ENCODE measurements around the gene CIZ1.
A peak's percentile ranks its signal among the peaks of the same experiment; 100 is the strongest.

The CIZ1 gene

DNA sequence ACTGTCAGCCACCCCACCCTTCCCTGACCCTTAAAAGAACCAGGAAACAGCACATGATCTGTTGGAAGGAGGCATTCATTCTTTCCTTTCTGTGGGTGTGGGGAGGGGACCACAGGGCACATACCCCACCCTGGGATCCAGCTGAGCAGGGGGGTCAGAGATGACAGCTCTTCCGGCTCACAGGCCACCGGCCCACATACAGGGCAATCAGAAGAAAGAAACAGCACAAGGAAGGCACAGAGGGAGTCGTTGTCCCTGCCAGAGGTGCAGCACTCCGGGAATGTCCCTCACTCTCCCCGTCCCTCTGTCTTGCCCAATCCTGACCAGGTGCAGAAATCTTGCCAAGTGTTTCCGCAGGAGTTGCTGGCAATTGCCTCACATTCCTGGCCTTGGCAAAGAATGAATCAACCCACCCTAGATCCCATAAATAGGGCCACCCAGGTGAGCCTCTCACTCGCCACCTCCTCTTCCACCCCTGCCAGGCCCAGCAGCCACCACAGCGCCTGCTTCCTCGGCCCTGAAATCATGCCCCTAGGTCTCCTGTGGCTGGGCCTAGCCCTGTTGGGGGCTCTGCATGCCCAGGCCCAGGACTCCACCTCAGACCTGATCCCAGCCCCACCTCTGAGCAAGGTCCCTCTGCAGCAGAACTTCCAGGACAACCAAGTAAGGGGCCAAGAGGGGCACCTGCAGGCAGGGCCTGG, 42.2 kb downstream of the CIZ1 start, which contains the start of gene LCN2:
LCN2 (plus strand) TSS at position 453 of the 701 bp plus-strand sequence; CDS start at position 526, 73 bp downstream.
- no peak within 1 kb of the TSS for H2AFZ ChIP-seq (ENCODE audit: low read depth, low read length)
- DNase-seq = no peak
- no peaks in the 10 kb centered on the region for H3K36me3 ChIP-seq (ENCODE audit: control insufficient read depth in 1 of 2, insufficient read depth in 2 of 2, low read depth in 1 of 2, low read length in 2 of 2)
- no peak within 1 kb of the TSS for H2BK12ac ChIP-seq (ENCODE audit: low read length in 2 of 2)
- peaks cover 0 to 25% of the 10 kb centered on the region in 2 experiments for H3K27me3 ChIP-seq (ENCODE audit: control insufficient read depth in 1 of 2, insufficient read depth in 1 of 2, low read length in 2 of 2)
- H3K79me1 ChIP-seq (replicated peaks; ENCODE audit: low read length, poor library complexity, severe bottlenecking) = no peaks in the 10 kb centered on the region
- no peak within 1 kb of the TSS for H3K9ac ChIP-seq (ENCODE audit: low read length)
- no peak within 1 kb of the TSS for H2AK5ac ChIP-seq (ENCODE audit: low read length, severe bottlenecking)
- H3K18ac ChIP-seq (ENCODE audit: low read depth in 1 of 2, low read length in 2 of 2) = no peak within 1 kb of the TSS
- no peak within 1 kb of the TSS for H2BK5ac ChIP-seq (ENCODE audit: low read depth, low read length, poor library complexity, severe bottlenecking)
- H4K8ac ChIP-seq (ENCODE audit: low read length) = no peak within 1 kb of the TSS
- WGBS = 88% methylated on average over 9 of the region's 9 CpGs
- H3K4me1 ChIP-seq (ENCODE audit: control insufficient read depth, insufficient read depth, low read depth, low read length) = peaks cover 8% of the 10 kb centered on the region
- H3K9me3 ChIP-seq (ENCODE audit: control insufficient read depth, low read length) = no peaks in the 10 kb centered on the region
- no peak within 1 kb of the TSS for H3K4ac ChIP-seq (ENCODE audit: low read depth in 1 of 2, low read length in 2 of 2)
- no peak within 1 kb of the TSS for H3K23ac ChIP-seq (ENCODE audit: low read length in 2 of 2)
- H4K91ac ChIP-seq (ENCODE audit: low read length) = no peak within 1 kb of the TSS
- H3K4me3 ChIP-seq (ENCODE audit: insufficient read depth in 1 of 2, low read depth in 1 of 2, low read length in 2 of 2) = no peak within 1 kb of the TSS
- H3K4me2 ChIP-seq (ENCODE audit: low read length, poor library complexity, severe bottlenecking) = no peak within 1 kb of the TSS
- H3K14ac ChIP-seq (ENCODE audit: low read length in 2 of 2) = no peak within 1 kb of the TSS
- H2BK15ac ChIP-seq (ENCODE audit: low read depth, poor library complexity, severe bottlenecking) = peak within 1 kb of the TSS; percentile 12
- H2BK120ac ChIP-seq (ENCODE audit: low read depth, low read length) = no peak within 1 kb of the TSS
- H3K27ac ChIP-seq (ENCODE audit: low read length, poor library complexity, severe bottlenecking) = no peak within 1 kb of the TSS

DNA sequence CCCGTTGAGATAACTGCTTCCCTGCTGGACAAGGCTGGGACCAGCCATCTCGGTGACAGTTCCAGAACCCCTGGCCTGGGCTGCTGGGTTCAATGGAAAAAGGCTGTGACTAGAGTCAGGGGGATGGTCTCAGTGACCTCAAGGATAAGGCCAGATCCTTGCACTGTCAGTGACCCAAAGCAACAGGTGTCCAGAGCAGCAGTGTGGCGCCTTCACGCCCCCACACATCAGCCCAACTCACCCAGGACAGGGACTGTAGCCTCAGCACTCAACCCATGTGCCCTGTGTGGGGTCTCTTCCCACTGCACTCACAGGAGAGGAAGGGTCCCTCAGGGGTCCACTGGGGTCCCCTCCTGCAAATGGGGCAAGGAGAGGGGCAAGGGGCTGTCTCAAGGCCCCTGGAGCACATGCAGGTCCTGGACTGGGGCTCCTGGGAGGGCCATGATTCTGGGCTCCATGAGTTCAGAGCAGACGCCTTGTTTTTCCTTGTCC, 42.8 kb downstream of the CIZ1 start:
- 100% methylated on average over 4 of the region's 5 CpGs for WGBS

DNA sequence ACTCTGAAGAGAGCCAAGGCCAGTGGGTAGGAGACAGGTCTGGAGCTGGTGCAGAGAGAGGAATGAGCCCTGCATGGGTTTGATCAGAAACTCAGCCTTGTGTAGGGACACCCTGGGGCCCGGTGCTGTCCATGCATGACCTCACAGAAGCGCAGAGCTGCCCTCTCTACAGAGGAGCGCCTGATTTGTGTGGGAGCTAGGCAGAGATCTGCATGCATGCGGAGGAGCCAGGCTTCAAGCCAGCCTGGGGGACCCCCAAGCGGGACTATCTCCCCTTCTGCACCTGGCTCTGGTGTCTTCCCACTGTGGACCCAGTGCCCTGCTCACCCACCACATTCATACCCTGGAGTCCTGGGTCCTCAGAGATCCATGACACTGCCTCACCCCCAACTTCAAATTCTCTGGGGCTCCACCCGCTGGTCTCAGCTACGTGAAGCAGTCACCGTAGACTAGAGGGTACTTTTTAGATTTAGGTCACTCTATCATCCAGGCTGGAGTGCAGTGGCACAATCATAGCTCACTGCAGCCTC, 44.7 kb downstream of the CIZ1 start:
- no peak overlapping the region for H3K4me2 ChIP-seq (ENCODE audit: low read length, poor library complexity, severe bottlenecking)
- no peak overlapping the region for H4K8ac ChIP-seq (ENCODE audit: low read length)
- peaks cover 0 to 25% of the 10 kb centered on the region in 2 experiments for H3K27me3 ChIP-seq (ENCODE audit: control insufficient read depth in 1 of 2, insufficient read depth in 1 of 2, low read length in 2 of 2)
- H3K36me3 ChIP-seq (ENCODE audit: control insufficient read depth in 1 of 2, insufficient read depth in 2 of 2, low read depth in 1 of 2, low read length in 2 of 2) = no peaks in the 10 kb centered on the region
- H3K4me3 ChIP-seq (ENCODE audit: insufficient read depth in 1 of 2, low read depth in 1 of 2, low read length in 2 of 2) = no peak overlapping the region
- H3K23ac ChIP-seq (ENCODE audit: low read length in 2 of 2) = no peak overlapping the region
- H3K9ac ChIP-seq (ENCODE audit: low read length) = no peak overlapping the region
- H3K4ac ChIP-seq (ENCODE audit: low read depth in 1 of 2, low read length in 2 of 2) = no peak overlapping the region
- no peak overlapping the region for H2AFZ ChIP-seq (ENCODE audit: low read depth, low read length)
- no peak overlapping the region for H2AK5ac ChIP-seq (ENCODE audit: low read length, severe bottlenecking)
- H3K4me1 ChIP-seq (ENCODE audit: control insufficient read depth, insufficient read depth, low read depth, low read length) = peaks cover 2% of the 10 kb centered on the region
- H4K91ac ChIP-seq (ENCODE audit: low read length) = no peak overlapping the region
- 82% methylated on average over 8 of the region's 8 CpGs for WGBS
- no peak overlapping the region for H3K27ac ChIP-seq (ENCODE audit: low read length, poor library complexity, severe bottlenecking)
- no peak overlapping the region for H3K14ac ChIP-seq (ENCODE audit: low read length in 2 of 2)
- DNase-seq = no peak
- no peak overlapping the region for H2BK12ac ChIP-seq (ENCODE audit: low read length in 2 of 2)
- H3K79me1 ChIP-seq (replicated peaks; ENCODE audit: low read length, poor library complexity, severe bottlenecking) = no peaks in the 10 kb centered on the region
- H2BK15ac ChIP-seq (ENCODE audit: low read depth, poor library complexity, severe bottlenecking) = no peak overlapping the region
- no peak overlapping the region for H3K18ac ChIP-seq (ENCODE audit: low read depth in 1 of 2, low read length in 2 of 2)
- H2BK120ac ChIP-seq (ENCODE audit: low read depth, low read length) = no peak overlapping the region
- H3K9me3 ChIP-seq (ENCODE audit: control insufficient read depth, low read length) = no peaks in the 10 kb centered on the region
- no peak overlapping the region for H2BK5ac ChIP-seq (ENCODE audit: low read depth, low read length, poor library complexity, severe bottlenecking)

More for the DNA sequence above, 42.8 kb downstream of the CIZ1 start:
- H2BK12ac ChIP-seq (ENCODE audit: low read length in 2 of 2) = no peak overlapping the region
- DNase-seq = no peak
- no peak overlapping the region for H3K14ac ChIP-seq (ENCODE audit: low read length in 2 of 2)
- no peak overlapping the region for H3K23ac ChIP-seq (ENCODE audit: low read length in 2 of 2)
- H3K4me2 ChIP-seq (ENCODE audit: low read length, poor library complexity, severe bottlenecking) = no peak overlapping the region
- H3K9me3 ChIP-seq (ENCODE audit: control insufficient read depth, low read length) = no peaks in the 10 kb centered on the region
- H3K36me3 ChIP-seq (ENCODE audit: control insufficient read depth in 1 of 2, insufficient read depth in 2 of 2, low read depth in 1 of 2, low read length in 2 of 2) = no peaks in the 10 kb centered on the region
- H2BK5ac ChIP-seq (ENCODE audit: low read depth, low read length, poor library complexity, severe bottlenecking) = no peak overlapping the region
- H3K27me3 ChIP-seq (ENCODE audit: control insufficient read depth in 1 of 2, insufficient read depth in 1 of 2, low read length in 2 of 2) = peaks cover 0 to 25% of the 10 kb centered on the region in 2 experiments
- no peak overlapping the region for H3K9ac ChIP-seq (ENCODE audit: low read length)
- H3K79me1 ChIP-seq (replicated peaks; ENCODE audit: low read length, poor library complexity, severe bottlenecking) = no peaks in the 10 kb centered on the region
- no peak overlapping the region for H2BK15ac ChIP-seq (ENCODE audit: low read depth, poor library complexity, severe bottlenecking)
- no peak overlapping the region for H3K4ac ChIP-seq (ENCODE audit: low read depth in 1 of 2, low read length in 2 of 2)
- no peak overlapping the region for H2AK5ac ChIP-seq (ENCODE audit: low read length, severe bottlenecking)
- H4K8ac ChIP-seq (ENCODE audit: low read length) = no peak overlapping the region
- H2BK120ac ChIP-seq (ENCODE audit: low read depth, low read length) = no peak overlapping the region
- H4K91ac ChIP-seq (ENCODE audit: low read length) = no peak overlapping the region
- H3K18ac ChIP-seq (ENCODE audit: low read depth in 1 of 2, low read length in 2 of 2) = no peak overlapping the region
- H3K4me3 ChIP-seq (ENCODE audit: insufficient read depth in 1 of 2, low read depth in 1 of 2, low read length in 2 of 2) = no peak overlapping the region
- no peak overlapping the region for H3K27ac ChIP-seq (ENCODE audit: low read length, poor library complexity, severe bottlenecking)
- H3K4me1 ChIP-seq (ENCODE audit: control insufficient read depth, insufficient read depth, low read depth, low read length) = peaks cover 6% of the 10 kb centered on the region
- no peak overlapping the region for H2AFZ ChIP-seq (ENCODE audit: low read depth, low read length)

DNA sequence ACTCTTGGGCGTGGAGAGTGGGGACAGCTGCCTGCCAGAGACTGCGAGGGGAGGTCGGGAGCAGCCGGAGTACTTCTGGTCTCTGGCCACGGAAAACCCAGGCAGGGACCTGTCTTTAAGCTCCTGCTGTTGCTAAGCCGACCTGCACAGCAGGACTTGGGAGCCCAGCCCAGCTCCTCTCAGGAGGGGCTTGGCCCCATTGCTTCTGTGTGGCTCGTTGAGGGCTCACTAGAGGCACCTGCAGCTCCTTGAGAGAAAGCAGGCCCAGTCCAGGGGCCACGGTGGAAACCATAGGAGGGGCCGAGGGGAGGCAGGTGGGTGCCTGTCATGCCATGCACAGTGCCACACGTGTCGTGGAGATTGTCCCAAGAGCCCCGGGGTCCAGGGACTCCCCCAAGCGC, 45.4 kb downstream of the CIZ1 start:
- 85% methylated on average over 13 of the region's 13 CpGs for WGBS
- Histone ChIP-seq H3K9me3 (ENCODE audit: control insufficient read depth, low read length) (no peaks in the 10 kb centered on the region), H2BK12ac (ENCODE audit: low read length in 2 of 2) (no peak overlapping the region), H3K4me1 (ENCODE audit: control insufficient read depth, insufficient read depth, low read depth, low read length) (peaks cover 2% of the 10 kb centered on the region), H3K9ac (ENCODE audit: low read length) (no peak overlapping the region), H2BK5ac (ENCODE audit: low read depth, low read length, poor library complexity, severe bottlenecking) (no peak overlapping the region), H3K79me1 (replicated peaks; ENCODE audit: low read length, poor library complexity, severe bottlenecking) (no peaks in the 10 kb centered on the region), H3K23ac (ENCODE audit: low read length in 2 of 2) (no peak overlapping the region), H3K4ac (ENCODE audit: low read depth in 1 of 2, low read length in 2 of 2) (no peak overlapping the region), H3K4me3 (ENCODE audit: insufficient read depth in 1 of 2, low read depth in 1 of 2, low read length in 2 of 2) (no peak overlapping the region), H3K27ac (ENCODE audit: low read length, poor library complexity, severe bottlenecking) (no peak overlapping the region), H3K4me2 (ENCODE audit: low read length, poor library complexity, severe bottlenecking) (no peak overlapping the region), H2AFZ (ENCODE audit: low read depth, low read length) (no peak overlapping the region), H3K14ac (ENCODE audit: low read length in 2 of 2) (no peak overlapping the region), H4K8ac (ENCODE audit: low read length) (no peak overlapping the region), H2BK15ac (ENCODE audit: low read depth, poor library complexity, severe bottlenecking) (no peak overlapping the region), H3K36me3 (ENCODE audit: control insufficient read depth in 1 of 2, insufficient read depth in 2 of 2, low read depth in 1 of 2, low read length in 2 of 2) (no peaks in the 10 kb centered on the region), H3K27me3 (ENCODE audit: control insufficient read depth in 1 of 2, insufficient read depth in 1 of 2, low read length in 2 of 2) (peaks cover 0 to 22% of the 10 kb centered on the region in 2 experiments), H2BK120ac (ENCODE audit: low read depth, low read length) (no peak overlapping the region), H3K18ac (ENCODE audit: low read depth in 1 of 2, low read length in 2 of 2) (no peak overlapping the region), H4K91ac (ENCODE audit: low read length) (no peak overlapping the region), H2AK5ac (ENCODE audit: low read length, severe bottlenecking) (no peak overlapping the region)
- no peak for DNase-seq
